LHCN-M2 (cell line): ENCODE measurements around the gene ALG1L2. TPM values are rescaled to one million over a fixed set of nuclear protein-coding genes. Genes with fewer than 3 reads are reported as not detected.
"Not testable (repeated sequence)": the region's sequence is repeated elsewhere in the genome, so short reads cannot be mapped to it uniquely, and the experiment has no call there.

Experiments
- DNase-seq: peaks from one replicate; pipeline ENCODE4 v3.0.0-alpha.2; 2012; ENCODE audit warnings: low read depth
- total RNA-seq: library from RNA; depleted of rRNA; stranded (reverse); fragments of >200 nt; gene quantifications from 2 replicates; pipeline ENCODE4 v1.2.3, GENCODE V29; 2014

ALG1L2 gene
- total RNA-seq, 1 experiment from 2014 or later = not detected

DNA sequence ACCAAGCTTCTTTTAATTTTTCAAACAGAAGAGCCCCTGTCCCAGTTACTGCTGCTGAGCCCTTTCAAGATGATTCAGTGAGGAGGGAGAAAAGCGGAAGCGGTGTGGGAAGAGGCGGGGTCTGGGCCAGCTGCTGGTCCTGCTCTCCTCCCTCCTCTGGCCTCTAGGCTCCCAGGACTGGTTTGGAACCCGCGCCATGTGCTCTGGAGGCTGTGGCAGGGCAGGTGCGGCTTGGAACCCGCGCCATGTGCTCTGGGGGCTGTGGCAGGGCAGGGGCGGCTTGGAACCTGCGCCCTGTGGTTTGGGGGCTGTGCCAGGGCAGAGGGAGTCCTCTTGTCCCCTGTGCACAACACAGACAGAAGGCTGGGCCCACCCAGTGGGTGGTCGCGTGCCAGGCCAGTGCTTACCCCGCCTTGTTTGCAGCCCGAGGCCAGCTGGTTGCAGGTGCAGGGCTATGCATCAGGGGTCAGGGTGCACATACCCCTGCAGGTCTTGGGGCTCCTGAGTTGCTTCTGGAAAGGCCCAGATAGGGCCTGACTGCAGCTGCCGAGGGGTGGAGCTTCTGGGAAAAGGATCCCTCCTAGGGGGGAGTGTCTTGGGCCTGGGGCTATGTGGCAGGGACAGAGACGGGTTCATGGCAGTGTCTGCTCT, 12.2 kb downstream of the ALG1L2 start:
- DNase-seq = peak; percentile 42

GRCh38 chr3:130094491-130094941, 12.9 kb downstream of the ALG1L2 start:
- DNase-seq = not testable (repeated sequence)

DNA sequence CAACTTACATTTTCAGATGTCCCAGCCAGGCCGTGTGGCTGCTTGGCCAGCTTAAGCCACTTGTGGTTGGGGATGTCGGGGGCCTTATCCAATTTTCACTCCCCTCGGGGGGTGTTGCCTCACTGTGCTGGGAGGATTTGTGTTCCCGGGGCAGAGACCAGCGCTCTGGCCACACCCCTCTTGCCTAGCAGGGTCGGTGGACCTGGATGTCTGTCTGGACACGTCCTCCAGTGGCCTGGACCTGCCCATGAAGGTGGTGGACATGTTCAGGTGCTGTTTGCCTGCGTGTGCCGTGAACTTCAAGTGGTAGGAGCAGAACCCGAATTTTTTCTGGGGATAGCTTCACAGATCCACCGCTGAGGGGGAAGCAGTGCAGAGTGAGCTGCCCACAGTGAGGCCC, 14.2 kb downstream of the ALG1L2 start:
- not testable (repeated sequence) for DNase-seq

DNA sequence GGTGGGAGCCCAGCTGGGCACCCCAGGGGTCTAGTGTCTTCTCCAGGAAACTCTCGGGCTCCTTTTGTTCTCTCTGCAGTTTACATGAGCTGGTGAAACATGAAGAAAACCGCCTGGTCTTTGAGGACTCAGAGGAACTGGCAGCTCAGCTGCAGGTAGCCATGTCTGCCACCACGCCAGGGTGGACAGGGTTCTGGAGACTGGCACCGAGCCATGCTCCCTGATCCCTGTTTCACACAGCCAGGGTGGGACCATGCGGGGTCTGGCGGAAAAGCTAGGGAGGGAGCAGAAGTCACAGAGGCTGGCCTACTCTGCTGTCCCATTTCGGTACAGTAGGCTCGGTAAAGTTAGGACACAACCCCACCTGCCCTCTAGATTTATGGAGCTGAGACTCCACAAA, 15.5 kb downstream of the ALG1L2 start:
- DNase-seq = not testable (repeated sequence)

DNA sequence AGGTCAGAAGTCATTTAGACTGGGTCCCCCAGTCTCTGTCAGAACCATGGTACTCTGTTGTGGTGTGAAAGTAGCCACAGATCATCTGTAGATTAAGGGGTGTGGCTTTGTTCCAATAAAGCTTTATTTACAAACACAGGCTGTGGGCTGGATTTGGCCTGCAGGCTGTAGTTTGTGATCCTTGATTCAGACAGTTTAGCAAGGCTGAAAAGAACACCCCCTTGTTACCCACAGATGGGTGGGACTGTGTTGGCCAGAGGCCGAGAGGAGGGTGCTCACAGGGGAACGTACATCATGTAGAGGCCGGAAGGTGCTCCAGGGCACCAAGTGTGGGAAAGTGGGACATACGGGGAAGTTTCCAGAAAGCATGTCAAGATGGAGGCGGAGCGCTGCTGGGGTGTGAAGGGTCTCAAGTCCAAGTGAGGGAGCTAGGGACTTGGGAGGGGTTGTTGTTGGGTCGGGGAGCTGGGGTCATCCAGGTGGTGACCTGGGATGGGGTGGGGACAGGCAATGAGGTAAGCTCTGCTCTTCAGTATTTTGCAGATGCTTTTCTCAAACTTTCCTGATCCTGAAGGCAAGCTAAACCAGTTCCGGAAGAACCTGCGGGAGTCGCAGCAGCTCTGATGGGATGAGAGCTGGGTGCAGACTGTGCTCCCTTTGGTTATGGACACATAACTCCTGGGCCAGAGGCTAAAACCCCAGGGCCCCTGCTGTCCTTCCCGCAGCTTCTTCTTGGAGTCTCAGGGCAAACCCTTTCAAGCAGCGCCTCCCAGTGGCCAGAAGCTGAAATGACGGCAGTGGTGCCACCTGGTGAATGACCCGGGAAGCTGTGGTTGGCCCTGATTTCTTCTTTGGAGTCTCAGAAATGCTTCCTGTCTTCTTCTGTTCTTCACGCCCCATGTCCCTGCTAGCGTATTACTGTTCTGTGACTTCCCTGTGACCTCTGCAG, 16.3 kb downstream of the ALG1L2 start:
- DNase-seq = not testable (repeated sequence)

DNA sequence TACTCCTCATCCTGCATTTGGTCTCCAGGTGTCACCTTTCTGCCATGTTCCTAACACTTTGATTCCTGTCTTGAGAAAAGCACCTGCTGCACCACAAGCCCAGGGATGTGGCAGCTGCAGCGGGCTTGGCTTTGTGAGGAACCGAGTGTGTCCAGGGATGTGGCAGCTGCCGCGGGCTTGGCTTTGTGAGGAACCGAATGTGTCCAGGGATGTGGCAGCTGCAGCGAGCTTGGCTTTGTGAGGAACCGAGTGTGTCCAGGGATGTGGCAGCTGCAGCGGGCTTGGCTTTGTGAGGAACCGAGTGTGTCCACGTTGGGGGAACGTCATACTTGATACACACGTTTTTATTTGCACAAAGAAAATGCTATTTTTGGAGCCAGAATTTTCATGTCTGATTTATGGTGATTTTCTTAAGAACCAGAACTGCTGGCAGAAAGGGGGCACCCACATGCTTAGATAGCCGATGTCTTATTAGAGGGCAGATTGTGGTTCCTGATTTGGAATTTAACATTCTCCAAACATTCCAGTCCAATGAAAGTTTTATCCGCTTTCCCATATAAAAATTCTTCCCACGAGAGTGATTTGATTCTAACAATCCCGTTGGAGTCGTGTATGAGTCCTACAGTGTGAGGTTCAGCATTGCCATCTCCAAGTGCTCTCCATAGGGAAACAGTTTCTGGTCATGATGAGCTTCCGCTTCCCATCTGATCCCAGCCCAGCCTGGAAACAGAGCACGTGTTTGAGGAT, 17.2 kb downstream of the ALG1L2 start:
- DNase-seq = peak; percentile 64

DNA sequence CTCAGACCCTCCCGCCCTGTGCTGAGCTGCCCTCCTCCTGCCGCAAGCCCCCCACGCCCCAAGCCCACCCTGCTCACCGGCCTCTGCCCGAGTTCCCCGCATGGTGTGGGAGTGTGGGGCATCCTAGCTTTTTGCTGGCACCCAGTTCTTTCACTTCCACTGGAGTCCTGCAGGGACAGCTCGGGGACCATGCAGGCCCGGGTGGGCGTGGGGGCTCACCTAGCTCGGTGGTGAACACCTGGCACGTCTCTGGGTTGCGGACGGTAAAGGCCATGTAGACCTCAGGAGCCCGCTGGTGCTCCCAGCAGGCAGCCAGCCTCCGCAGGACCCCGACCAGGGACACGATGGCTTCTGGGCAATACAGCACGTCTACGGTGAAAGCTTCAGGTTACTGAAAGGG, 20.9 kb downstream of the ALG1L2 start:
- DNase-seq = not testable (repeated sequence)

DNA sequence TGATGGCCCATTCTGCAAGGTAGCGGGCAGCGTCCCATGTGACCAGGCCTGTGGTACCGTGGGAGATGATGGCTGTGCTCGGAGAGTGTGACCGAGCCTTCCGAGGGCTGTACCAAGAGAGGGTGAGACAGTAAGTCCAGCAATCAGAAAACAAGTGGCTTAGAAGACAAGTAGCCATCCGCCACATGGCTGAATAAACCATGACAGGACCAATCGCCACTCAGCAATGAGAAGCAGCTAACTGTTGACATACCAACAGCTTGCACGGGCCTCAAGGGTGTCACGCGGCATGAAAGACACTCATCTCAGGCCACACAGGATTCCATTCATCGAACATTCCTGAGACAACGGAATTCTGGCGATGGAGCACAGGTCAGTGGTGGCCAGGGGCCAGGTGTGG, 22.6 kb downstream of the ALG1L2 start:
- DNase-seq = not testable (repeated sequence)

- not testable (repeated sequence) for DNase-seq
Observed at GRCh38 chr3:130107333-130107995, 25.8 kb downstream of the ALG1L2 start.

DNA sequence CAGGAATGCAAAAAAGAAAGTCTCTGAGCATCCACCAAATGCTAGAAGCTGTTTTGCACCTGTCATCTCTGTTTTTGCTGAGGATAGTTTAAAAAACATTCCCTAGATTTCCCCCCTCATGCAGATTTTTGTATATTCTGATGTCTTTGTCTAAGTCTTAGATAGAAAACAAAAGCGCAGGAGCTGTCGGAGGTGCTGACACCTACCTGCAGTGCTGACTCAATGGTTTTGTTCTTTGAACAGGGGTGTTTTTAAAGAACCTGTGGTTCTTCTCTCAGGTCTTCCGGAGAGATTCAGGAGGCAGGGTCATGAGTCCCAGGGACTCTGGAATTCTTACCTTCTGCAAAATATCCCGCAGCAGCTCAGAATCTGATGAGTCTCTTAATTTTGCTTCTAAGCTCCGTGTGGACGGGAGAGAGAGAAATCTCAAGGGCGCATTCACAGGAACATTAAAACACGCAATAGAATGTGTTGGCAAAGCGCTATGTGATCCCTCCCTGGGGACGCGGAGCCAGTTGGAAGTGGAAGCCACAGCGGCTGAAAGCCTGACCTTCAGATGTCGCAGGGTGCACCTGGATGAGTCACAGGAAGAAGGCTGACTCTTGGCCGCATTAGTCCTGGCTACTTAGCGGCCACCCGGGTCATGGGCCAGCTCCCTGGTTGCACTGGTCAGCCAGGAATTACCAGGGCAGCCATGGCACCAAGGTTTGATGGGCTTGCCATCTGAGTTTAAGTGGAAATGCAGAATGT, 27.4 kb downstream of the ALG1L2 start:
- not testable (repeated sequence) for DNase-seq

GRCh38 chr3:130110386-130111169, 28.9 kb downstream of the ALG1L2 start:
- peak; percentile 73 for DNase-seq

DNA sequence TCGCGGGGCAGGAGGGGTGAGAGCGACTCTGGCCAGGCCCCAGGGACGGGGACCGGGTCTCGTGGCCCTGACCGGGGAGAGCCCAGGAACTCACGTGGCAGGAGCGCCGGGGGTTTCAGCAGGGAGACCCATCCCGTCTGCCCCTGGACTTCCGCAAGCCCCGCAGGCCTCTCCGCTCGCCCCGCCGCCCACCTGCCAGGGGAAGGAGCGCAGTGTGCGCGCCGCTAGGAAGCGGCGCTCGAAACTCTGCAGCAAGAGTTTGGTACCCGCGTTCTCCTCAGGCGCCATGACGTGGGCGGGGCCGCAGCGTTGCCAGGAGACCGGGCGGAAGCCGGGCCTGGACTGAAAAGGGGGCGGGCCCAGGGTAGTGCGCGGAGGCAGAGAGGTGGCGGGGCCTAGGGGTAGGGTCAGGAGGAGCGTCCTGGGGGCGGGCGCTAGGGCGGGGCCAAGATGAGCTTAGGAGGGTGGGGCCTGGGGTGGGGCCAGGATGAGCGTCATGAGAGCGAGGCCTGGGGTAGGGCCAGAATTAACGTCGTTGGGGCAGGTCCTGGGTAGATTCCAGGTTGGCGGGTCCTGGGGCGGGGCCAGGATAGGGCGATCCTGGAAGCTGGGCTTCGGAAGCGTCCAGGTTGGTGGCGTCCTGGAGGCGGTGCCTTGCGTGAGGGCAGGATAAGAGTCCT, 29.7 kb downstream of the ALG1L2 start:
- peak; percentile 97 for DNase-seq

GRCh38 chr3:130111865-130112747, 30.5 kb downstream of the ALG1L2 start:
- DNase-seq = peak; percentile 91

GRCh38 chr3:130112748-130113073, 31.1 kb downstream of the ALG1L2 start:
- not testable (repeated sequence) for DNase-seq

GRCh38 chr3:130115400-130115799, 33.8 kb downstream of the ALG1L2 start:
- DNase-seq = not testable (repeated sequence)

GRCh38 chr3:130117933-130118332, 36.3 kb downstream of the ALG1L2 start:
- no peak for DNase-seq

DNA sequence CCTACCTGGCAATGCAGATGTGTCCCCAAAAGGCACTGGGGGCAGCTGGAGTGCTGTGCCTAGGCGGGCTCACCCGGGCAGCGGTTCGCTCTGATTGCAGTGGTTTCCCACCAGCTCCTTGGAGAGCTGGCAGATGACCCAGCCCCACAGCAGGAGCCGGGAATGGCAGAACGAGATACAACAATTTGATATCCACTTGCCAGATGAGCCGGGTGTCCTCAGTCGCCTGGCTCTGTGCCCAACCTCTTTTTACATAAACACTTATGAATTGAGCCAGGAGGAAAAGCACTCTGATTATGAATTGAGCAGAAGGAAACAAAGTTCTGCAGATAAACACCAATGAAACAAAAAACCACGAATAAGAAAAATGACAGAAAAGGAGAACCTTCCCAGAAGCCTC, 38.2 kb downstream of the ALG1L2 start:
- not testable (repeated sequence) for DNase-seq

- DNase-seq = not testable (repeated sequence)
Observed at GRCh38 chr3:130120291-130120690, 38.7 kb downstream of the ALG1L2 start.
